Prostate gland (tissue), 2 donors: Measurements from ENCODE around the gene KCNE1.

Experiments used
- CTCF ChIP-seq, 4 experiments: fragments of 200-600 bp in 2 of 4; fragments of 450-650 bp in 2 of 4; sonication (generic) in 2 of 4; IDR thresholded peaks; 1 replicate in 3 of 4; 2 replicates in 1 of 4; pipeline ENCODE4 v1.5.1; 2016 to 2019; ENCODE audit warnings: antibody characterized with exemption in 4 of 4, mild to moderate bottlenecking in 2 of 4, moderate library complexity in 2 of 4
- POLR2A ChIP-seq: fragments of 450-650 bp; IDR thresholded peaks from one replicate; pipeline ENCODE4 v1.6.1; 2016; ENCODE audit warnings: antibody characterized with exemption, mild to moderate bottlenecking
- POLR2AphosphoS5 ChIP-seq: sonication (generic); formaldehyde crosslinking; IDR thresholded peaks from one replicate; pipeline ENCODE4 v1.6.1; 2017; ENCODE audit warnings: antibody characterized with exemption

GRCh38 chr21:34521561-34521960, 9.6 kb upstream of the KCNE1 start:
- TF ChIP-seq CTCF (IDR thresholded peaks at IDR 0.05) = no peak
- no peak for TF ChIP-seq POLR2A
- TF ChIP-seq POLR2AphosphoS5 = no peak
